Measurements from ENCODE around the gene TGFB2.

The TGFB2 gene

DNA sequence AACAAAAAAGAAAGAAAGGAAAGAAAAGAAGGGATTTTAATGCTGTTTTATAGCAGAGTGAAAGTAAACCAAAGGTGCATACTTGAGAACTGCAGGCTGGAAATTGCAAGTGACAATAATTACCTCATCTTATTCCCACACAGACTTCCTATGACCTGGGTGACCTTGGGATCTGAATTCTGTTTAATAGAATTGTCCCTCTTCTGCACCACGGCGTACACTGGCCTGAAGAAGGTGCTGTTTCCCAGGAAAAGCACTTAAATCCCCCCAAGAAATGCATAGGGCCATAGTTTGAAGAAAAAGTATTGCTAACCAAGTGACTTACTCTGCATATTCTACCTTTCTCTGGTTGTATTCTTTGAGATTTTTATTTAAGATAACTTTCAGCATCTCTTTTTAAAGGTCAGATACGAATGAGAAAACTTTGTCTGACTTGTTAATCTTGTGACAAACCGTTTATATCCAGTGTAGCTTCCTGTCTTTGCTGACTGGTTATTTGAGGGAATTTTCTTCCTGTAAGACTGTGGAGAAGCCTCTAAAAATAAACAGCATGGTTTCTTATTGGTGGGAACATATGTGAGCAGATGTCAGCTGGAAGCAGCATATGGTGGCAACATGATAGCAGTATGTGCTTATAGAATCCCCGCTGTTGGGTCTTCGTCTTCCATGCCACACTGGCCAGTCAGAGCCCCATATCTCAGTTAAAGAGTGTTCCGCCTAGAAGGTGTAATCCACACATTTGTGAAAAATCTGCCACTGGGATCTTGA, 16.3 kb downstream of the TGFB2 start:
- no peak overlapping the region for H3K4me3 ChIP-seq (ENCODE audit: low read length)
- TF ChIP-seq, protein P1, sequence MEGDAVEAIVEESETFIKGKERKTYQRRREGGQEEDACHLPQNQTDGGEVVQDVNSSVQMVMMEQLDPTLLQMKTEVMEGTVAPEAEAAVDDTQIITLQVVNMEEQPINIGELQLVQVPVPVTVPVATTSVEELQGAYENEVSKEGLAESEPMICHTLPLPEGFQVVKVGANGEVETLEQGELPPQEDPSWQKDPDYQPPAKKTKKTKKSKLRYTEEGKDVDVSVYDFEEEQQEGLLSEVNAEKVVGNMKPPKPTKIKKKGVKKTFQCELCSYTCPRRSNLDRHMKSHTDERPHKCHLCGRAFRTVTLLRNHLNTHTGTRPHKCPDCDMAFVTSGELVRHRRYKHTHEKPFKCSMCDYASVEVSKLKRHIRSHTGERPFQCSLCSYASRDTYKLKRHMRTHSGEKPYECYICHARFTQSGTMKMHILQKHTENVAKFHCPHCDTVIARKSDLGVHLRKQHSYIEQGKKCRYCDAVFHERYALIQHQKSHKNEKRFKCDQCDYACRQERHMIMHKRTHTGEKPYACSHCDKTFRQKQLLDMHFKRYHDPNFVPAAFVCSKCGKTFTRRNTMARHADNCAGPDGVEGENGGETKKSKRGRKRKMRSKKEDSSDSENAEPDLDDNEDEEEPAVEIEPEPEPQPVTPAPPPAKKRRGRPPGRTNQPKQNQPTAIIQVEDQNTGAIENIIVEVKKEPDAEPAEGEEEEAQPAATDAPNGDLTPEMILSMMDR (conservative IDR thresholded peaks at IDR 0.05; ENCODE audit: low read length): peak; percentile 79
- peak; percentile 62 for DNase-seq (ENCODE audit: low read depth)

DNA sequence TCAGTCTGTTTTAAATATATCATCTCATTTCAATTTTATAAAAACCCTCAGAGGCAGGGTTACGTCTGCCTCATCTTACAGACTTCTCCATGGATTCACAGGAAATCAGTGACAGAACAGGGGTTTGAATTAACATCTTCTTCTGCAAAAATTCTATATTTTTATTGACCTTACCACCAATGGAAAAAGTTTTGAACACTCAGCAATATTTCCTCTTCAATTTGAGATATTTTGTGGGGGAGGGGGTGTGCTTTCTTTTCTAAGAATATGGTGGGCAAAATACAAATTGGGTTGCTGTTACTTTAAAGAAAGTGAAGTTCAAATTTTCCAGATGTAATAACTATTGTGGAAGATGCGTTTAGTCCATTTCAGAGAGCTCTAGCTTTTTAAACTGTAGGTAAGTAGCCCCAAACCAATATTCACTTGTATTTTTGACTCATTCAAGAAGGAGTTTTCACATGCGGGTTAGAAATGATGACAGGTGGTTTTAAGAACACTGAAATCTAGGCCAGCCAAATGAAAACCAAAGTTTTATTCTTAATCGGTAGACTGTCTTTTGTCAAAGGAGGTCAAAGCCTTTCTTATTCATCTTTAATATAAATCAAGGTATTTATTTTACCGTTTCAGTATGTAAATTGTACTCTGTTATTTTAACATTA, 17.4 kb downstream of the TGFB2 start:
- no peak overlapping the region for H3K4me3 ChIP-seq (ENCODE audit: low read length)
- no peak for DNase-seq (ENCODE audit: low read depth)
- TF ChIP-seq, protein P1 (conservative IDR thresholded peaks at IDR 0.05; ENCODE audit: low read length): no peak

DNA sequence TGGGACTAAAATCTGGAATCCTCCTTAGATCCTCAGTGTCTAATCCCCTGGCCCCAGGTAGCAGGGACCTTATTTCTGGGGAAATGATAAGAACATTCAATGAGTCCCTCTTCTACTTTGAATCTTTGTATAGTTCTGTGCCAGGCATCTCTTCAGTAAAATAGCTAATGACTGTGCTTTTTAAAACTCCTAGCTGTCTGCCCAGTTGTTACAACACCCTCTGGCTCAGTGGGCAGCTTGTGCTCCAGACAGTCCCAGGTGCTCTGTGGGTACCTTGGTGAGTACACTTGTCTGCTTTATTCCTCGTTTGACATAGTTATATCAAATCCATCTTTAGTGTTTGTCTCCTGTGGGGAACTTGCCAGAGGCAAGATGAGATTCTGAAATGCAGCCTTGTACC, 18.0 kb downstream of the TGFB2 start:
- DNase-seq (ENCODE audit: low read depth): no peak
- TF ChIP-seq, protein P1 (conservative IDR thresholded peaks at IDR 0.05; ENCODE audit: low read length): no peak
- H3K4me3 ChIP-seq (ENCODE audit: low read length): no peak overlapping the region

DNA sequence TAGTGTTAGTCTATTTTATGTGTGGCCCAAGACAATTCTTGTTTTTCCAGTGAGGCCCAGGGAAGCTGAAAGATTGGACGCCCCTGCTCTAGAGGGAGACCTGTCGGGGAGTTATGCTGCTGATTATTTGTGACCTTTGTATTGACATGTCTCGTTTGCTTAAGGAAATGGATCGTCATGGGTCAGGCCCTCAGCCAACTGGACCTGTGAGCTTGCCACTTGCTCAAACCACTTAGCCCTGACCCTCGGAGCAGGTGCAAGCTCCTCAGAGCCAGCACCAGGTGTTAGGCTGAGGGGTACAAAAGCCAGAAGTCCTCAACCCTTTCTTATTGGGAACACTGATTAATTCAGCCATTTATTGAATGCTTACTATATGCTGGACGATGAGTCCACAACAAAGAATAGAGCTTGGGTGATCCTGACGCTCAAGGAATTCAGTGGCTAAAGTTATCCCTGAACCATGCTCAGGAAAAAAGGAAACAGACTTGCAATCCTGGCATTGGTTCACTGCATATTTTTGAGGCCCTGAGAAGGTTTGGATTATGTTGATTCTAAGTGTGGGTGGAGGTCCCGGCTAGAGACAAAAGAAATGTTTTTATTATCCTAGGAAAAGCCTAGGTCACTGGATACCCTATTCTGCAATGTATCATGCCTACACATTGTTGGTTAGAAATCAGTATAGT, 19.0 kb downstream of the TGFB2 start:
- no peak overlapping the region for H3K4me3 ChIP-seq (ENCODE audit: low read length)
- no peak for DNase-seq (ENCODE audit: low read depth)
- TF ChIP-seq, protein P1 (conservative IDR thresholded peaks at IDR 0.05; ENCODE audit: low read length): no peak

DNA sequence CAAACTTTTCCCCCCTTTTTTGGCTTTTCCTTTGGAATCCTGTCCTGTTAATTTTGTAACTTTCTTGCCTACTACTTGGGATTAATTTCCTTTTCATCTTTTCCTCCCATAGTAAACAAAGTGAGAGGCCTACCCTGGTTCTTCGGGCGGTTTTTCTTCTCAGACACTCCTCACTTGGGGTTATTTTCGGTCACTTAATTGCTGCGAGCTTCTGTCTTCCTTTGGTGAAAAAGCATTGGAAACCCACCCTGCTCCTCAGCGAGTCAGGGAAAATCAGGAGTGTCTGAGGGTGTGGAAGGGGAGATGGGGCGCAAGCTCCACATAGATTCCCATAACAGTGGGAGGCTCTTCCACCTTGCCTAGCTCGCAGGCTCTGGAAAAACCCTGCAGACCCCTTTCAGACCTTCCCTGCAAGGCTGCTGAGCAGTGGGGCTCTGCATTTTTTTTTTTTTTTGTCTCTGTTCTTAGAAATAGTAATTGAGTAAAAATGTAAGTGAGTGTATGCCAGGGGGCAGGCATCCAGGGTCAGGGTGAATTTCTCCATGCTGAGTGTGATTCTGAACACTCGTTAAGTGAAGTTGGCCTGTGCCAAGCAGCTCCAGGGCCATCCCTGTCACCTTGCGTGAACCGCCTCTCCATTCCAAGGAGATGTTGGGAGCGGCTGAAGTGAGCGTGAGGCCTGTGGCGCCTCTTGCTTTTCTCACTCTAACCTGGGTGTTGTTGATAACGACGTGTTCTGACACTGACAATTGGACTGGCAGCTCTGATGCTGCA, 20.3 kb downstream of the TGFB2 start:
- TF ChIP-seq, protein P1 (conservative IDR thresholded peaks at IDR 0.05; ENCODE audit: low read length): no peak
- DNase-seq (ENCODE audit: low read depth): peak; percentile 51
- H3K4me3 ChIP-seq (ENCODE audit: low read length): no peak overlapping the region

DNA sequence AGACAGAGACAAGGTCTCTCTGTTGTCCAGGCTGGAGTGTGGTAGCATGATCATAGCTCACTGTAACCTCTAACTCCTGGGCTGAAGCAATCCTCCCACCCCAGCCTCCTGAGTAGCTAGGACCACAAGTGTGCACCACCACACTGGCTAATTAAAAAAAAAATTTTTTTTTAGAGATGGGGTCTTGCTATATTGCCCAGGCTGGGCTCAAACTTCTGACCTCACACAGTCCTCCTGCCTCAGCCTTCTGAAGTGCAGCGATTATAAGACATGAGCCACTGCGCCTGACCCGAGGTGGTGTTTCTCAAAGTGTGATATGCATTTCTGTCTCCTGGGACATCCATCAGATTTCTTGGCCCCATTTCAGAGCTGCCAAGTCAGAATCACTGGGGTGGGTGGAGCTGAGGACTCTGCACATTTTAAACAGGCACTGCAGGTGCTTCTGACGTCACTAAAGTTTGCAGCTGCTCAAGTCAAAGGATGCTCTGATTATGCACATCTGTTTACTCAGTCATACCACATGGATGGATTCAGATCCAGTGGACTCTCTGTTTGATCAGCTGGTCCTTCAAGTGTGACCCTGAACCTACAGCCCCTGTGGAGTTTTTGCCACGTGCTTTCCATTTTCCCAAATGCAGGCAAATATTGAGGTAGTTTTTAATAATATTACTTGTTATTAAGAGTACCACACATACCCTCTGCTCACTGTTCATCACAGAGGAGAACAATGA, 21.4 kb downstream of the TGFB2 start:
- no peak overlapping the region for H3K4me3 ChIP-seq (ENCODE audit: low read length)
- no peak for DNase-seq (ENCODE audit: low read depth)
- TF ChIP-seq, protein P1 (conservative IDR thresholded peaks at IDR 0.05; ENCODE audit: low read length): no peak

All from AG10803 (cell line).